HepG2 (cell line): Measurements from ENCODE around the gene CCDC88C. TPM values are rescaled to one million over a fixed set of nuclear protein-coding genes. Genes with fewer than 3 reads are reported as not detected.

Experiments
- ATM ChIP-seq: fragments of 450-650 bp; IDR thresholded peaks from 2 replicates; pipeline ENCODE4 v1.7.1; 2017; ENCODE audit warnings: mild to moderate bottlenecking, borderline replicate concordance
- FOXP4 ChIP-seq: sonication (generic); formaldehyde crosslinking; IDR thresholded peaks from 2 replicates; pipeline ENCODE4 v1.4.0; 2020; ENCODE audit warnings: missing genetic modification reagents
- GATAD1 ChIP-seq: IDR thresholded peaks from 2 replicates; pipeline ENCODE4 v1.6.1; 2016; ENCODE audit warnings: missing genetic modification reagents, missing compliant biosample characterization
- PHB2 ChIP-seq: fragments of 450-650 bp; IDR thresholded peaks from 2 replicates; pipeline ENCODE4 v1.6.1; 2018; ENCODE audit not compliant: partially characterized antibody
- RAD51 ChIP-seq: fragments of 450-650 bp; IDR thresholded peaks from 2 replicates; pipeline ENCODE4 v1.6.1; 2016; ENCODE audit warnings: borderline replicate concordance
- RNF2 ChIP-seq: fragments of 450-650 bp; conservative IDR thresholded peaks from 2 replicates; pipeline ENCODE4 v1.6.1; 2016; ENCODE audit warnings: low read depth
- SKI ChIP-seq: fragments of 450-650 bp; IDR thresholded peaks from one replicate; pipeline ENCODE4 v1.6.1; 2018; ENCODE audit warnings: mild to moderate bottlenecking; ENCODE audit not compliant: partially characterized antibody
- USF2 ChIP-seq, 2 experiments: sonication (generic) in 1 of 2; formaldehyde crosslinking in 1 of 2; IDR thresholded peaks; 2 replicates each; pipeline versions ENCODE4 v1.5.1 to v1.6.1; 2011 to 2020; ENCODE audit warnings: borderline replicate concordance in 1 of 2, low read depth in 1 of 2, low read length in 1 of 2, mild to moderate bottlenecking in 1 of 2, missing genetic modification reagents in 1 of 2, moderate library complexity in 1 of 2
- ZBTB34 ChIP-seq: sonication (generic); formaldehyde crosslinking; IDR thresholded peaks from 2 replicates; pipeline ENCODE4 v1.8.0; 2022; ENCODE audit warnings: mild to moderate bottlenecking, missing genetic modification reagents
- ZNF510 ChIP-seq: sonication (generic); formaldehyde crosslinking; IDR thresholded peaks from 2 replicates; pipeline ENCODE4 v1.4.0; 2020; ENCODE audit warnings: low read depth, mild to moderate bottlenecking, missing genetic modification reagents
- ZNF563 ChIP-seq: sonication (generic); formaldehyde crosslinking; IDR thresholded peaks from 2 replicates; pipeline ENCODE4 v1.8.0; 2022; ENCODE audit warnings: mild to moderate bottlenecking, moderate library complexity, missing genetic modification reagents
- ZNF687 ChIP-seq: sonication (generic); formaldehyde crosslinking; IDR thresholded peaks from 2 replicates; pipeline ENCODE4 v1.5.1; 2020; ENCODE audit warnings: mild to moderate bottlenecking, missing genetic modification reagents, moderate library complexity
- polyA plus RNA-seq, 8 experiments: library from polyadenylated mRNA; depleted of rRNA in 3 of 8; stranded (reverse) in 7 of 8; unstranded in 1 of 8; fragments of >200 nt; fragmentation: Illumina TruSeq in 4 of 8; extraction: Trizol in 4 of 8; gene quantifications; 2 replicates each; pipeline versions ENCODE4 v1.2.1 to v1.2.3, GENCODE V29; 2011 to 2016; ENCODE audit warnings: low read depth in 4 of 8, missing spikeins in 1 of 8, mixed read lengths in 1 of 8; ENCODE audit not compliant: insufficient read depth in 1 of 8
- total RNA-seq, 5 experiments: library from RNA; depleted of rRNA; stranded (reverse); fragments of >200 nt; fragmentation: Illumina TruSeq; extraction: Trizol; gene quantifications; 2 replicates each; pipeline ENCODE4 v1.2.3, GENCODE V29; 2016; ENCODE audit warnings: low read depth in 1 of 5
- TF ChIP-seq, protein P1 (sequence below): sonication (generic); formaldehyde crosslinking; IDR thresholded peaks from 2 replicates; pipeline ENCODE4 v1.8.0; 2023; ENCODE audit warnings: mild to moderate bottlenecking, missing genetic modification reagents
- TF ChIP-seq, protein P2 (sequence below): sonication (generic); formaldehyde crosslinking; conservative IDR thresholded peaks from 2 replicates; pipeline ENCODE4 v1.8.0; 2022; ENCODE audit warnings: missing genetic modification reagents

Gene CCDC88C
- total and polyA plus RNA-seq, 2 of the 13 experiments (the other 11 are each of a cell fraction or from before 2014, with no cell fraction given) = 3.6 to 11.7 TPM

GRCh38 chr14:91413547-91414474, 3.8 kb downstream of the CCDC88C start (continued):
- TF ChIP-seq USF2 (IDR thresholded peaks at IDR 0.05; ENCODE audit: low read depth, low read length) (0 out of 2 replicates have a peak, but pooled peaks have one; percentile 13), USF2 (CRISPR knock-in tag; IDR thresholded peaks at IDR 0.05; ENCODE audit: borderline replicate concordance) (no peak), ZNF563 (no peak), SKI (no peak), RAD51 (peak; percentile 11; the same call in 1 of the 2 replicates), ZNF510 (CRISPR knock-in tag) (no peak), ZNF687 (CRISPR knock-in tag) (0 out of 2 replicates have a peak, but pooled peaks have one; percentile 21), ZBTB34 (CRISPR knock-in tag) (no peak), ATM (no peak), GATAD1 (CRISPR knock-in tag) (no peak), FOXP4 (CRISPR knock-in tag) (no peak), RNF2 (no peak), PHB2 (no peak)
- TF ChIP-seq, protein P1, sequence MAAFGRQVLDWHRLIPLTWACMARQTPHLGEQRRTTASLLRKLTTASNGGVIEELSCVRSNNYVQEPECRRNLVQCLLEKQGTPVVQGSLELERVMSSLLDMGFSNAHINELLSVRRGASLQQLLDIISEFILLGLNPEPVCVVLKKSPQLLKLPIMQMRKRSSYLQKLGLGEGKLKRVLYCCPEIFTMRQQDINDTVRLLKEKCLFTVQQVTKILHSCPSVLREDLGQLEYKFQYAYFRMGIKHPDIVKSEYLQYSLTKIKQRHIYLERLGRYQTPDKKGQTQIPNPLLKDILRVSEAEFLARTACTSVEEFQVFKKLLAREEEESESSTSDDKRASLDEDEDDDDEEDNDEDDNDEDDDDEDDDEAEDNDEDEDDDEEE (CRISPR knock-in tag) = 0 out of 2 replicates have a peak, but pooled peaks have one; percentile 31
- TF ChIP-seq, protein P2, sequence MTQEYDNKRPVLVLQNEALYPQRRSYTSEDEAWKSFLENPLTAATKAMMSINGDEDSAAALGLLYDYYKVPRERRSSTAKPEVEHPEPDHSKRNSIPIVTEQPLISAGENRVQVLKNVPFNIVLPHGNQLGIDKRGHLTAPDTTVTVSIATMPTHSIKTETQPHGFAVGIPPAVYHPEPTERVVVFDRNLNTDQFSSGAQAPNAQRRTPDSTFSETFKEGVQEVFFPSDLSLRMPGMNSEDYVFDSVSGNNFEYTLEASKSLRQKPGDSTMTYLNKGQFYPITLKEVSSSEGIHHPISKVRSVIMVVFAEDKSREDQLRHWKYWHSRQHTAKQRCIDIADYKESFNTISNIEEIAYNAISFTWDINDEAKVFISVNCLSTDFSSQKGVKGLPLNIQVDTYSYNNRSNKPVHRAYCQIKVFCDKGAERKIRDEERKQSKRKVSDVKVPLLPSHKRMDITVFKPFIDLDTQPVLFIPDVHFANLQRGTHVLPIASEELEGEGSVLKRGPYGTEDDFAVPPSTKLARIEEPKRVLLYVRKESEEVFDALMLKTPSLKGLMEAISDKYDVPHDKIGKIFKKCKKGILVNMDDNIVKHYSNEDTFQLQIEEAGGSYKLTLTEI = no peak
